Right ventricle myocardium inferior (tissue), 1 donor: ENCODE data around the gene TSPAN5. TPM values are rescaled to one million over a fixed set of nuclear protein-coding genes. Genes with fewer than 3 reads are reported as not detected.
"Not testable (repeated sequence)": the region's sequence is repeated elsewhere in the genome, so short reads cannot be mapped to it uniquely, and the experiment has no call there.

ENCODE experiments used
- ATAC-seq: fragments of 200-7000 bp; cut with Tn5 transposase; one replicate; pipeline ENCODE4 v1.9.1; 2020; ENCODE audit warnings: mild to moderate bottlenecking, moderate library complexity
- DNase-seq: peaks from one replicate; pipeline ENCODE4 v3.0.0; 2021; ENCODE audit errors: missing footprints
- intact Hi-C: fragments of 100-400 bp; cut with DNase I; formaldehyde crosslinking; loops from one replicate; pipeline ENCODE4 v1.11.0; 2022
- long read RNA-seq: library from polyadenylated mRNA; unstranded; transcript quantifications from one replicate; pipeline ENCODE4 v2.0.0, GENCODE V29; 2021
- total RNA-seq: library from RNA; stranded (reverse); fragmentation: NEBNext Ultra II Directional; extraction: Animal tissue kit (Norgen Biotek cat#: 25700); gene quantifications from one replicate; pipeline ENCODE4 v1.2.1, GENCODE V29; 2021
- donor health status: DM: no; HTN: yes; CAD: no; lungs with severe emphysema.

The TSPAN5 gene
- total RNA-seq = 2.1 TPM
- long read RNA-seq, partial matches to known transcripts = 0 of 1 reads
- long read RNA-seq, other reads (novel, unspliced or antisense) = 0 of 1 reads

- intact Hi-C loops = loop anchor here (1.0 kb wide), 1 partner anchor 191 kb away; no protein-coding TSS in a partner anchor
- DNase-seq = peak; percentile 88
- peak; percentile 96 for ATAC-seq
These were observed at the start of gene TSPAN5 for GRCh38 chr4:98658287-98659105. Gene TSPAN5 (minus strand): TSS chr4:98658611.

GRCh38 chr4:98706935-98707334, 48.5 kb upstream of the TSPAN5 start:
- DNase-seq = no peak
- ATAC-seq = no peak
- intact Hi-C loops = no loop called here

GRCh38 chr4:98706200-98706813, 47.9 kb upstream of the TSPAN5 start:
- ATAC-seq = no peak
- intact Hi-C loops = no loop called here
- no peak for DNase-seq

GRCh38 chr4:98705586-98705985, 47.2 kb upstream of the TSPAN5 start:
- ATAC-seq, intact Hi-C loops, DNase-seq: not testable (repeated sequence)

- DNase-seq (no peak), ATAC-seq (no peak)
- intact Hi-C loops = no loop called here
These were observed 42.2 kb upstream of the TSPAN5 start for GRCh38 chr4:98700656-98701055.

- no peak for DNase-seq
- intact Hi-C loops = no loop called here
These were observed 35.7 kb upstream of the TSPAN5 start for GRCh38 chr4:98694076-98694475.

GRCh38 chr4:98692411-98692810, 34.0 kb upstream of the TSPAN5 start:
- no peak for ATAC-seq
- intact Hi-C loops = no loop called here
- DNase-seq = no peak

More at GRCh38 chr4:98694076-98694475, 35.7 kb upstream of the TSPAN5 start:
- ATAC-seq = no peak

- intact Hi-C loops = no loop called here
- ATAC-seq (no peak), DNase-seq (no peak)
These were observed 33.2 kb upstream of the TSPAN5 start for GRCh38 chr4:98691588-98691987.

GRCh38 chr4:98689507-98690174, 31.2 kb upstream of the TSPAN5 start:
- intact Hi-C loops = no loop called here
- DNase-seq = no peak
- no peak for ATAC-seq

GRCh38 chr4:98688411-98689290, 30.2 kb upstream of the TSPAN5 start:
- intact Hi-C loops = no loop called here
- DNase-seq (no peak), ATAC-seq (no peak)

GRCh38 chr4:98687876-98688275, 29.5 kb upstream of the TSPAN5 start:
- ATAC-seq (no peak), DNase-seq (no peak)
- intact Hi-C loops = no loop called here

- ATAC-seq (no peak), DNase-seq (no peak)
- intact Hi-C loops = no loop called here
These were observed 28.4 kb upstream of the TSPAN5 start for GRCh38 chr4:98686847-98687246.

- no peak for ATAC-seq
These were observed 27.8 kb upstream of the TSPAN5 start for GRCh38 chr4:98686043-98686707.

GRCh38 chr4:98685225-98686042, 27.0 kb upstream of the TSPAN5 start:
- no peak for ATAC-seq
- intact Hi-C loops = no loop called here
- no peak for DNase-seq

More at GRCh38 chr4:98686043-98686707, 27.8 kb upstream of the TSPAN5 start:
- intact Hi-C loops = no loop called here
- DNase-seq = no peak

- intact Hi-C loops = no loop called here
- no peak for DNase-seq
- no peak for ATAC-seq
These were observed 24.3 kb upstream of the TSPAN5 start for GRCh38 chr4:98682719-98683118.

GRCh38 chr4:98680806-98681205, 22.4 kb upstream of the TSPAN5 start:
- ATAC-seq (no peak), DNase-seq (no peak)
- intact Hi-C loops = no loop called here

- ATAC-seq = no peak
- intact Hi-C loops = no loop called here
These were observed 21.3 kb upstream of the TSPAN5 start for GRCh38 chr4:98679738-98680137.

More at GRCh38 chr4:98679738-98680137, 21.3 kb upstream of the TSPAN5 start:
- DNase-seq = no peak
